NOMO-1 treated with dmso at 0.1 percent for 144 hours (cell line): ENCODE results near the gene TBKBP1.
"Not testable (repeated sequence)": the region's sequence is repeated elsewhere in the genome, so short reads cannot be mapped to it uniquely, and the experiment has no call there.

ENCODE experiments used
- DNase-seq: peaks from one replicate; lab custom pipeline; 2025; ENCODE audit not compliant: unreplicated experiment; lab: John Stamatoyannopoulos, UW

The TBKBP1 gene

GRCh38 chr17:47678196-47678595 lies 15.8 kb upstream of the TBKBP1 start:
- no peak for DNase-seq

GRCh38 chr17:47682138-47682537 lies 11.8 kb upstream of the TBKBP1 start:
- DNase-seq: no peak

GRCh38 chr17:47682727-47683126 lies 11.2 kb upstream of the TBKBP1 start:
- not testable (repeated sequence) for DNase-seq

DNA sequence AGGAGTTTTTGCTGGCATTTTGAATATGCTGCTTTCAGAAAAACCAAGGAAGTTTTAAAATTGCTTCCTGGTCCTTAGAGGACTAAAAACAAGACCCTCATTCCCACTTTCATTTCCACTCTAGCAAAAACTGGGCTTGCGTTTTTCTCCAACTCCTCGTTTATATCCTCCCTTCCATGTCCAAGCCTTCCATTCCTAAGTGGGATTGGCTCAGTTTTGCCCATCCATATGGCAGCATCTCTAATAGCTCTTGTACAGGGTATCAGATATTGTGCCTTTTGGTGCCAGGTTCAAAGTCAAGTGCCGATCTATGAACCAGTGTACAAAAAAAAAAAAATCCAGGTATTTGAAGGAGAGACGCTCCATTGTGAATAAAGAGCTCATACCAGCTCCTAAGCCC lies 9.9 kb upstream of the TBKBP1 start:
- DNase-seq: no peak

- no peak for DNase-seq
These were observed 9.3 kb upstream of the TBKBP1 start for GRCh38 chr17:47684535-47685193.

DNA sequence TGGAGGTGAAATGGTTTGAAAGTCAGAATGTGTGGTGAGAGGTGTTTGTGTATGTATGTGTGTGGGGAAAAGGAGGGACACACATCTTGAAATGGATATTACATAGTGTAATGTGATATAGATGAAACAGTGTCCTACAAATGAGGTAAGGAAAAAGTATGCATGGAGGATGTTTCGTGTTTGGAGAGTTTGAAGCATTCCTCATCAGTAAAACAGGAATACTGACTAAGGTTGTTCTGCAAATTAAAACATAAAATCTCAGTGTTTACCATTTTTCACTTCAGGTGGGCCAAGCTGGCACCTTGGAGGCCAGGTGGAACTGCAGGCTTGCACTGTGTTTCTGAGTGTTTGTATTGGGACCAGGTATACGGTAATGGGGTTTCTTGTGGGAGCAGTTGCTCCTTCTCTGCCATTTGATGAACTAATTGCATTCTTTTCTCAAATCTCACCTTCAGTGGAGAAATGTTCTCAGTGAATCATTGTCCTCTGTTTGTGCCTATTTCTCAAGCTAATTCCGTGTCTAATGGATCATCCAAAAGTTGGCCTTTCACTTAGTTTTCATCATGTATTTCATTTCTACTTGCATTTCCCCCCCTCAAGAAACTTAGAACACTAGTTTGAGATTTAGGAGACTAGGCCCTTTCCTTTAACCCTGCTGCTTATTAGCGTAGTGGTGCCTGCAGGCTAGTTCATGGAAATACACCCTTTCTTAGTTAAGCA lies 8.2 kb upstream of the TBKBP1 start:
- no peak for DNase-seq

DNA sequence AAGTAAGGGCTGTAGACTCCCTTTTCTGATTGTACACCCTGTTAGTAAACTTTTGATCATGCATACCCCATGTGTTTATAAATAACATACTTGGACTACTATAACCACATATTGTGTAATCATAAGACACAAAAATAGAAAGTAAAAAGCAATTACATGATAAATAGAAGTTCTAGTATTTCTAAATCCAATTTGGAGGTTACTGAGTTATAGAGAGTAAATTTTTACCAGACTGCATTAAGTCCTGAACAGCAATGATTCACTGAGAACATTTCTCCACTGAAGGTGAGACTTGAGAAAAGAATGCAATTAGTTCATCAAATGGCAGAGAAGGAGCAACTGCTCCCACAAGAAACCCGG lies 7.7 kb upstream of the TBKBP1 start:
- DNase-seq: no peak

GRCh38 chr17:47686664-47687327 lies 7.2 kb upstream of the TBKBP1 start:
- no peak for DNase-seq

GRCh38 chr17:47687328-47687690 lies 6.7 kb upstream of the TBKBP1 start:
- no peak for DNase-seq

- DNase-seq: no peak
These were observed 6.2 kb upstream of the TBKBP1 start for GRCh38 chr17:47687748-47688147.

GRCh38 chr17:47690121-47690520 lies 3.8 kb upstream of the TBKBP1 start:
- no peak for DNase-seq

- DNase-seq: no peak
These were observed 1.6 kb upstream of the TBKBP1 start for GRCh38 chr17:47692137-47692894.

DNA sequence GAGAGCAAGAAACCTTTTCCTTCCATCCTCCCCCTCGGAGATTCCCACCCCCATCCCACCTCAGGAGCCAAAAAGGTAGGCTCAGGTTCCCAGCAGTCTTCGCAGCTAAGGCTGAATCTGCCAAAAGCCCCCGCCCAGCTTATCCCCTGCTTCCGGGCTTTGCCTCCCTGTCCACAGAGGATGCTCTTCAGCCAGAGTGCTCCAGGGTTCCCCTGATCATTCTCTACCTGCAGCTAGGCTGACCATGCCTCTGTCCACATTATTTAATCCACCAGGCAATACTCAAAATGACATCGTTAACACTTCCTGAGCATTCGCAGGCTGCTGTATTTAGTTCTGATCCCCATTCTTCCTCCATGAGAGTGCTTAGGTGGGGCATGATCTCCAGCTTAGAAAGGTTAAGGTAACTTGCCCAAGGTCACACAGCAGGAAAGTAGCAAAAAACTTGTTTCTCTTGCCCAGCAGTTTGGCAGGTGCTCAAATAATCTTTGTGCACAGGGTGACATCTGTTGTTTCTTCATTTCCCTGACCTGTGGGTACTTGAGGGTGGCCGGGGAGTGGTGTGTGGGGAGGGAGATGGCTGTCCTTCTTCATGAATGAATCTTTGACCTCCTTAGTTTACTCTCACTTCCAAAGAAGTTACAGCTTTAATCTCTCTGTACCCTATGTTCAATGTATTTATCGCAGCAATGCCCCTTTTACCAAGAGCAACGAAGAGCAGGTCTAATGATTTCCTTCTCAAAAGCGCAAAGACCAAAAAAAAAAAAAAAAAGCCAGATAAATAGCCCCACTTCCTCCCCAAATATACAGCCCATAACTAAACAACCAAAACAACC lies 848 bp upstream of the TBKBP1 start:
- DNase-seq: no peak

DNA sequence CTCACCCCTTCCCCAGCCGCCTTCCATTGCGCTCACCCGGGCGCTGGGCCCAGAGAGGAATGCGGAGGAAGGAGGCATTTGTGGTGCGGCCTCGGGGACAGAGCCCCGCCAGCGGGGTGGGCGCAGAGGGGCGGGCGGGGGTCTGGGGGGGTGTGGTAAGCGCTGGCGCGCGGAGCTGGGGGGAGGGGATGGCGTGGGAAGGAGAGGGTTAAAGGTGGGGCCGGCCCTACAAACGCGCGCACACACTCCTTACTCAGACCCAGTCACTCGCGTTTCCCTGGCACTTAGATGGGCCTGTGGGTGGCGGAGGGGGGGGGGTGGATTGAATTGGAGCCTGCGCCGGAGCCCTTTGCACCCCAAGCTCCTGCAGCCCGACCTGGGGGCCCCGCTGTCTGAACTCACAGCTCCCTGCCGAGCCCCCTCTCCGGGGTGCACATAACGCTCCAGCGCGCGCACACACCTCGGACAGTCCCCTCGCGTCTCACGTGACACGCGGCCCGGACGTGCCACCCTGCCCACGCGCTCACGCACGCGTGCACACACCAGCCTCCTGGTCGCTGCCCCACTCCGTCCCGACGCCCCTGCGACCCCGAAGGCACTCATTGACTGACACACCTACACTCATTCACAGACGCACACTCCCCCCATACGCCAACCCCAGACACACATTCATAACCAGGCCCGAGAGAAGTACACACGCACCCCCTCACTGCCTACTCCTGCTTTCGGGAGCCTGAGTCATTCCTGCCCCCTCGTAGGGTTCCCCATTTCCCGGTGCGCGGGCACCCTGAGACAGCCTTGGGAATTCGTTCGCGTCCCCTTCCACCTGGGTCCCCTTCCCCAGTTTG lies 844 bp downstream of the TBKBP1 start:
- peak; percentile 60 for DNase-seq

- DNase-seq: peak; percentile 62
These were observed 1.7 kb downstream of the TBKBP1 start for GRCh38 chr17:47695429-47696376.

DNA sequence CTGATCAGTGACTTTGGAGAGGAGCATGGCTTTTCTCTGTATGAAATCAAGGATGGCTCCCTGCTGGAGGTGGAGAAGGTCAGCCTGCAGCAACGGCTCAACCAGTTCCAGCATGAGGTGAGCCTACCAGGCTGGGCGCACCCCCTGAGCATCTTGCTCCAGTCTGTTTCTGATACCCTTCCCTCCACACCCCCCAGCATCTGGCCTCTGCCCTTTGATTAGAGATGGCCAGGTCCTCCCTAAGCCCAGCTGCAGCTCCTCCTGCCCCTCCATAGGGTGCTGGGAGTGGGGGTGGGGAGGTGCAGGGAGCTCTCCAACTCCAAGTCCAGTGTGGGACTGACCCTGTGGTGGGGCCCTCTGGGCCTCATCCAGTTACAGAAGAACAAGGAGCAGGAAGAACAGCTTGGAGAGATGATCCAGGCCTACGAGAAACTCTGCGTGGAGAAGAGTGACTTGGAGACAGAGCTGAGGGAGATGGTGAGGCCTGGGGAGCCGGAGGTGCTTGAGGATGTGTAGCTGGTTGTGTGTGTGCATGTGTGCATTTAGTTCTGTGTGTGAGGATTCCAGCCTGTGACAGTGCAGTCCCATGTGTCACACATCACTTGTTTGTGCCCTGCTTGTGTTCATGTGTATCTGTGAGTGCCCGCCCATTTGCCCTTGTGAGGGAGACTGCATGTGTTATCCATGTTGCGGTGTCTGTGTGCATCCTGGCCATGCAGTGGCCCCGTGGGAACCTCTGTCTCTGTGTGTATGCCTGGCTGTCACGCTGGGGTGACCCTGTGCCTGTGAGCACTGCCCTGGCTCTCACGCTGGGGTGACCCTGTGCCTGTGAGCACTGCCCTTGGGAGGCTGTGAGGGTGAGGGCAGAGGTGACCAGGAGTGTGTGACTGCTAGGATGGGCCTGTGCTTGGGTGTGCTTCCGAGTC lies 3.0 kb downstream of the TBKBP1 start:
- DNase-seq: no peak

GRCh38 chr17:47697906-47698711 lies 4.1 kb downstream of the TBKBP1 start:
- DNase-seq: no peak
